SK-N-SH (cell line): Measurements from ENCODE around the gene SLC12A3.
A peak's percentile ranks its signal among the peaks of the same experiment; 100 is the strongest.

ENCODE experiments used
- CTCF ChIP-seq: fragments of 200-600 bp; sonication (generic); IDR thresholded peaks from 2 replicates; pipeline ENCODE4 v1.6.1; 2017; ENCODE audit warnings: antibody characterized with exemption, mild to moderate bottlenecking, moderate library complexity
- EP300 ChIP-seq, 2 experiments: IDR thresholded peaks; 2 replicates each; pipeline versions ENCODE4 v1.4.0 to v1.6.1; 2012; ENCODE audit warnings: borderline replicate concordance in 1 of 2, low read depth in 1 of 2, low read length in 1 of 2
- EZH2phosphoT487 ChIP-seq: fragments of 200-600 bp; sonication (generic); IDR thresholded peaks from 2 replicates; pipeline ENCODE4 v1.6.1; 2017; ENCODE audit warnings: low read depth, mixed run types, mild to moderate bottlenecking, antibody characterized with exemption, moderate library complexity, borderline replicate concordance
- GABPA ChIP-seq: IDR thresholded peaks from 2 replicates; pipeline ENCODE4 v1.4.0; 2012; ENCODE audit warnings: low read depth, mild to moderate bottlenecking
- MXI1 ChIP-seq: IDR thresholded peaks from 2 replicates; pipeline ENCODE4 v1.6.1; 2012; ENCODE audit warnings: mild to moderate bottlenecking, low read depth, low read length, improper control_type of control experiment
- NFIC ChIP-seq: IDR thresholded peaks from 2 replicates; pipeline ENCODE4 v1.4.0; 2012; ENCODE audit warnings: borderline replicate concordance
- NRF1 ChIP-seq: IDR thresholded peaks from 2 replicates; pipeline ENCODE4 v1.6.1; 2012; ENCODE audit warnings: low read depth, mild to moderate bottlenecking, low read length
- RAD21 ChIP-seq: IDR thresholded peaks from 2 replicates; pipeline ENCODE4 v1.6.1; 2012; ENCODE audit warnings: mild to moderate bottlenecking, low read length
- RFX5 ChIP-seq: IDR thresholded peaks from 2 replicates; pipeline ENCODE4 v1.6.1; 2012; ENCODE audit warnings: mild to moderate bottlenecking, improper control_type of control experiment, low read length
- TAF1 ChIP-seq: IDR thresholded peaks from 2 replicates; pipeline ENCODE4 v1.6.1; 2012; ENCODE audit warnings: low read depth, mild to moderate bottlenecking, low read length, moderate library complexity, borderline replicate concordance
- YY1 ChIP-seq: IDR thresholded peaks from 2 replicates; pipeline ENCODE4 v1.4.0; 2012; ENCODE audit warnings: low read depth, mild to moderate bottlenecking
- TF ChIP-seq, protein P1 (sequence below): IDR thresholded peaks from 2 replicates; pipeline ENCODE4 v1.4.0; 2012; ENCODE audit warnings: low read depth, borderline replicate concordance

DNA sequence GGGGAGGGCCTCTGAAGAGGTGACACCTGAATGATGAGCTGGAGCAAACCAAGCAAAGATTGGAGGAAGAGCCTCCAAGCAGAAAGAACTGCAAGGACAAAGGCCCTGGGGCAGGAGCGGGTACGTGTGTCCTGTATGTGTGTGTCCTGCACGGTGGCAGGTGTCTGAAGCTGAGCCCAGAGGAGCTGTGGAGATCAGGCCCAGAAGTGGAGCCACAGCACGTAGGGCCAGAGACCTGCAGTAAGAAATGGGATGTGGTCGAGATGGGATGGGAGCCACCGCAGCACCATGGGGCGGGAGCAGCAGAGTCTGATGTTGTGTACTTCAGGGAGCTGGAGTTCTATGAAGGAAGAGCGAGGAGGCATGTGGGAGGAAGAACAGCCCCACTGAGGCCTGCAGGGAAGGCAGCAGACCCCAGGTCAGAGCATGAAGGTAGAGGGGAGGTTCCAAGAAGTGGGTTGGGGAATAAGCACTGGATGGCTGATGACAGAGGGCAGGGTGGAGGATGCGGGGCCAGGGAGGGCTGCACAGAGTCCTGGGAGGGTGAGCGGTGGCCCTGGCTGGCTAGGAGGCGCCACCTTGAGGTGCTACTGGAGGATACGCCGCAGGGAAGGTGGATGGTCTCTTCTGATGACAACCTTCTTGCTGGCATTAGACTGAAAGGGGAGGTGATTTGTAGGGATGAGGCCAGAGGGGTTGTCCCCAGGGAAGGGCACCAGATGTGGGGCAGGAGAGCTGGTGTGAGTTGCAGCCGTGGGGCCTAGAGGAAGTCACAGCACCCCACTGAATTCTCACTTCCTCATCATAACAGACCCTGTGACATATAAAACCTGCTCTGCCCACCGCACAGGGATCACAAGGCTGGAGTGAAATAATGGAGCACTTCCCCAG lies 86.1 kb downstream of the SLC12A3 start:
- TF ChIP-seq RAD21 (peak; percentile 82), EZH2phosphoT487 (no peak), CTCF (peak; percentile 65), NRF1 (no peak), EP300 (IDR thresholded peaks at IDR 0.05; ENCODE audit: borderline replicate concordance in 1 of 2, low read depth in 1 of 2, low read length in 1 of 2) (no peak), GABPA (no peak), RFX5 (no peak), MXI1 (no peak), NFIC (no peak), YY1 (no peak), TAF1 (no peak)
- TF ChIP-seq, protein P1, sequence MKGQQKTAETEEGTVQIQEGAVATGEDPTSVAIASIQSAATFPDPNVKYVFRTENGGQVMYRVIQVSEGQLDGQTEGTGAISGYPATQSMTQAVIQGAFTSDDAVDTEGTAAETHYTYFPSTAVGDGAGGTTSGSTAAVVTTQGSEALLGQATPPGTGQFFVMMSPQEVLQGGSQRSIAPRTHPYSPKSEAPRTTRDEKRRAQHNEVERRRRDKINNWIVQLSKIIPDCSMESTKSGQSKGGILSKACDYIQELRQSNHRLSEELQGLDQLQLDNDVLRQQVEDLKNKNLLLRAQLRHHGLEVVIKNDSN: no peak
